Endodermal cell (in vitro differentiated cells): ENCODE results near the gene SPTLC2. TPM values are rescaled to one million over a fixed set of nuclear protein-coding genes. Genes with fewer than 3 reads are reported as not detected.

ENCODE experiments used
- DNase-seq: peaks from one replicate; pipeline ENCODE4 v3.0.0-alpha.2; 2017
- H3K27ac ChIP-seq: 2 replicates; pipeline ENCODE4 v1.5.1; 2013; ENCODE audit warnings: mild to moderate bottlenecking, low read depth, low read length, moderate library complexity
- H3K27me3 ChIP-seq: 2 replicates; pipeline ENCODE4 v1.6.1; 2013; ENCODE audit warnings: mild to moderate bottlenecking, low read length, moderate library complexity; ENCODE audit not compliant: insufficient read depth, control insufficient read depth, poor library complexity, severe bottlenecking
- H3K36me3 ChIP-seq: 2 replicates; pipeline ENCODE4 v1.7.0; 2013; ENCODE audit warnings: mild to moderate bottlenecking, low read length, moderate library complexity; ENCODE audit not compliant: control insufficient read depth, insufficient read depth
- H3K4me1 ChIP-seq: one replicate; pipeline ENCODE4 v1.7.0; 2013; ENCODE audit warnings: low read length; ENCODE audit not compliant: control insufficient read depth, insufficient read depth
- H3K4me3 ChIP-seq: 2 replicates; pipeline ENCODE4 v1.5.1; 2013; ENCODE audit warnings: mild to moderate bottlenecking, low read length, moderate library complexity
- H3K9ac ChIP-seq: 2 replicates; pipeline ENCODE4 v1.6.1; 2013; ENCODE audit warnings: mild to moderate bottlenecking, low read length, moderate library complexity; ENCODE audit not compliant: poor library complexity, severe bottlenecking; ENCODE audit errors: extremely low read depth
- H3K9me3 ChIP-seq: 2 replicates; pipeline ENCODE4 v1.6.1; 2013; ENCODE audit warnings: mild to moderate bottlenecking, low read length, moderate library complexity; ENCODE audit not compliant: control insufficient read depth
- H3K27ac Mint-ChIP-seq: 2 replicates; pipeline ENCODE4 v1.8.0; 2020; ENCODE audit warnings: mixed read lengths
- H3K27me3 Mint-ChIP-seq: 2 replicates; pipeline ENCODE4 v1.8.0; 2021; ENCODE audit warnings: mild to moderate bottlenecking, mixed read lengths; ENCODE audit not compliant: insufficient read depth
- H3K36me3 Mint-ChIP-seq: 2 replicates; pipeline ENCODE4 v1.8.0; 2020; ENCODE audit warnings: low read depth, mixed read lengths
- H3K4me1 Mint-ChIP-seq: 2 replicates; pipeline ENCODE4 v1.8.0; 2020; ENCODE audit warnings: mixed read lengths
- H3K4me3 Mint-ChIP-seq: 2 replicates; pipeline ENCODE4 v1.8.0; 2020; ENCODE audit warnings: mild to moderate bottlenecking, moderate library complexity, mixed read lengths
- H3K9me3 Mint-ChIP-seq: 2 replicates; pipeline ENCODE4 v1.8.0; 2020; ENCODE audit warnings: mild to moderate bottlenecking, mixed read lengths
- CTCF ChIP-seq: fragments of 200-600 bp; sonication (generic); conservative IDR thresholded peaks from 2 replicates; pipeline ENCODE4 v1.5.0; 2021; ENCODE audit warnings: antibody characterized with exemption, mild to moderate bottlenecking
- WGBS, 2 experiments: methylation state at CpG; one replicate each; pipeline versions ENCODE4 v1.1.5 to v1.1.7; 2013; ENCODE audit warnings: missing lambda C conversion rate in 2 of 2, mixed read lengths in 1 of 2; ENCODE audit not compliant: insufficient coverage in 1 of 2, insufficient read length in 1 of 2; 5-methylcytosine and 5-hydroxymethylcytosine counted together
- total RNA-seq, 2 donors: library from RNA; stranded (reverse); fragmentation: NEBNext Ultra II Directional in 1 of 2; extraction: Animal tissue kit (Norgen Biotek cat#: 25700) in 1 of 2; gene quantifications; 2 replicates in 1 of 2; 3 replicates in 1 of 2; pipeline ENCODE4 v1.2.1, GENCODE V29; 2021

Gene SPTLC2
- total RNA-seq, 2 donors from 2014 or later: 32.6 to 32.7 TPM

GRCh38 chr14:77579780-77580179, 36.7 kb downstream of the SPTLC2 start:
- Mint-ChIP-seq H3K36me3 (peaks cover 28% of the 10 kb centered on the region), H3K4me1 (peaks cover 6% of the 10 kb centered on the region), H3K27me3 (no peaks in the 10 kb centered on the region), H3K4me3 (no peak overlapping the region), H3K27ac (no peak overlapping the region), H3K9me3 (no peaks in the 10 kb centered on the region)
- H3K27me3 ChIP-seq: no peaks in the 10 kb centered on the region
- H3K9ac ChIP-seq: no peak overlapping the region
- DNase-seq: no peak
- no peaks in the 10 kb centered on the region for H3K9me3 ChIP-seq
- no peak overlapping the region for H3K27ac ChIP-seq
- peaks cover 3% of the 10 kb centered on the region for H3K4me1 ChIP-seq
- peaks cover 15% of the 10 kb centered on the region for H3K36me3 ChIP-seq
- whole genome bisulfite sequencing, 2 experiments: 73 to 91% methylated on average over 1 of the region's 1 CpG
- no peak for TF ChIP-seq CTCF
- H3K4me3 ChIP-seq: no peak overlapping the region

- Histone ChIP-seq H3K4me3 (no peak overlapping the region), H3K36me3 (peaks cover 18% of the 10 kb centered on the region), H3K9me3 (no peaks in the 10 kb centered on the region), H3K9ac (no peak overlapping the region), H3K27me3 (no peaks in the 10 kb centered on the region), H3K27ac (no peak overlapping the region), H3K4me1 (peaks cover 3% of the 10 kb centered on the region)
- Mint-ChIP-seq H3K36me3 (peaks cover 36% of the 10 kb centered on the region), H3K4me1 (peaks cover 6% of the 10 kb centered on the region), H3K27ac (no peak overlapping the region), H3K9me3 (no peaks in the 10 kb centered on the region), H3K27me3 (no peaks in the 10 kb centered on the region), H3K4me3 (no peak overlapping the region)
- DNase-seq: no peak
- 100% methylated on average over 2 of the region's 2 CpGs; no CpG with 5 or more reads in 1 of the 2 experiments for WGBS, 2 experiments
- TF ChIP-seq CTCF: no peak
Observed at GRCh38 chr14:77579065-77579464, 37.4 kb downstream of the SPTLC2 start.

GRCh38 chr14:77574446-77575115, 41.9 kb downstream of the SPTLC2 start:
- H3K27me3 Mint-ChIP-seq: no peaks in the 10 kb centered on the region
- no peaks in the 10 kb centered on the region for H3K9me3 Mint-ChIP-seq
- no peak overlapping the region for H3K9ac ChIP-seq
- no peak for DNase-seq
- peaks cover 6% of the 10 kb centered on the region for H3K4me1 Mint-ChIP-seq
- 50 to 83% methylated on average over 1 to 2 of the region's 4 CpGs for WGBS, 2 experiments
- no peak overlapping the region for H3K4me3 Mint-ChIP-seq
- H3K36me3 Mint-ChIP-seq: peaks cover 55% of the 10 kb centered on the region
- H3K9me3 ChIP-seq: no peaks in the 10 kb centered on the region
- peaks cover 3% of the 10 kb centered on the region for H3K4me1 ChIP-seq
- no peak overlapping the region for H3K4me3 ChIP-seq
- no peak overlapping the region for H3K27ac Mint-ChIP-seq
- TF ChIP-seq CTCF: no peak
- H3K36me3 ChIP-seq: peaks cover 28% of the 10 kb centered on the region
- no peaks in the 10 kb centered on the region for H3K27me3 ChIP-seq
- H3K27ac ChIP-seq: no peak overlapping the region
